Liver (tissue), 9 donors: ENCODE measurements around the gene C11orf68. TPM values are rescaled to one million over a fixed set of nuclear protein-coding genes. Genes with fewer than 3 reads are reported as not detected.

Source experiments
- DNase-seq: peaks from one replicate; pipeline ENCODE4 v3.0.0-alpha.2; 2017; ENCODE audit warnings: low spot score
- H3K27ac ChIP-seq, 2 donors: one replicate each; pipeline ENCODE4 v1.7.0; 2013; ENCODE audit warnings: inconsistent platforms in 2 of 2, low read length in 2 of 2, control low read depth in 1 of 2, low read depth in 1 of 2, mild to moderate bottlenecking in 1 of 2
- H3K27me3 ChIP-seq, 4 donors: one replicate each; pipeline versions ENCODE4 v1.6.1 to v1.7.0; 2013; ENCODE audit warnings: low read length in 3 of 4, inconsistent platforms in 1 of 4, mild to moderate bottlenecking in 1 of 4, moderate library complexity in 1 of 4; ENCODE audit not compliant: control insufficient read depth in 4 of 4, insufficient read depth in 4 of 4
- H3K36me3 ChIP-seq, 4 donors: one replicate each; pipeline versions ENCODE4 v1.6.1 to v1.7.0; 2013; ENCODE audit warnings: low read length in 3 of 4, mild to moderate bottlenecking in 3 of 4, low read depth in 1 of 4, moderate library complexity in 1 of 4; ENCODE audit not compliant: control insufficient read depth in 4 of 4, insufficient read depth in 3 of 4
- H3K4me1 ChIP-seq, 4 donors: one replicate each; pipeline versions ENCODE4 v1.6.1 to v1.7.0; 2013; ENCODE audit warnings: low read length in 3 of 4, mild to moderate bottlenecking in 3 of 4, moderate library complexity in 1 of 4; ENCODE audit not compliant: control insufficient read depth in 4 of 4, insufficient read depth in 4 of 4
- H3K4me3 ChIP-seq, 3 donors: one replicate each; pipeline versions ENCODE4 v1.6.1 to v1.7.0; 2013; ENCODE audit warnings: low read length in 3 of 3, control low read depth in 1 of 3, low read depth in 1 of 3, mild to moderate bottlenecking in 1 of 3
- H3K9ac ChIP-seq, 2 donors: one replicate each; pipeline ENCODE4 v1.7.0; 2013; ENCODE audit warnings: low read length in 2 of 2, mild to moderate bottlenecking in 2 of 2, moderate library complexity in 2 of 2, control low read depth in 1 of 2, low read depth in 1 of 2
- H3K9me3 ChIP-seq, 4 donors: one replicate each; pipeline versions ENCODE4 v1.6.1 to v1.7.0; 2013; ENCODE audit warnings: low read length in 3 of 4; ENCODE audit not compliant: control insufficient read depth in 4 of 4
- ATF3 ChIP-seq: IDR thresholded peaks from 2 replicates; pipeline ENCODE4 v1.6.1; 2016; ENCODE audit warnings: antibody characterized with exemption
- CTCF ChIP-seq: fragments of 150-350 bp; IDR thresholded peaks from 2 replicates; pipeline ENCODE4 v1.5.1; 2017; ENCODE audit warnings: improper control_type of control experiment, low read depth, low read length; ENCODE audit not compliant: missing input control
- EGR1 ChIP-seq, 2 donors: IDR thresholded peaks; 2 replicates each; pipeline ENCODE4 v1.6.1; 2016 to 2018; ENCODE audit warnings: antibody characterized with exemption in 2 of 2, low read depth in 2 of 2
- FOXA1 ChIP-seq: IDR thresholded peaks from 2 replicates; pipeline ENCODE4 v1.6.1; 2016; ENCODE audit warnings: antibody characterized with exemption
- FOXA2 ChIP-seq: IDR thresholded peaks from 2 replicates; pipeline ENCODE4 v1.6.1; 2016; ENCODE audit warnings: antibody characterized with exemption
- GABPA ChIP-seq, 2 donors: IDR thresholded peaks in 1 of 2; conservative IDR thresholded peaks in 1 of 2; 2 replicates each; pipeline ENCODE4 v1.6.1; 2016; ENCODE audit warnings: antibody characterized with exemption in 2 of 2, mild to moderate bottlenecking in 1 of 2, moderate library complexity in 1 of 2
- HNF4A ChIP-seq, 2 donors: conservative IDR thresholded peaks; 2 replicates each; pipeline ENCODE4 v1.6.1; 2016; ENCODE audit warnings: antibody characterized with exemption in 2 of 2, mild to moderate bottlenecking in 2 of 2
- HNF4G ChIP-seq: IDR thresholded peaks from 2 replicates; pipeline ENCODE4 v1.6.1; 2016; ENCODE audit warnings: antibody characterized with exemption
- JUND ChIP-seq, 2 donors: IDR thresholded peaks; 2 replicates each; pipeline ENCODE4 v1.6.1; 2016; ENCODE audit warnings: antibody characterized with exemption in 2 of 2
- MAX ChIP-seq: IDR thresholded peaks from 2 replicates; pipeline ENCODE4 v1.6.1; 2016; ENCODE audit warnings: antibody characterized with exemption
- NR2F2 ChIP-seq: IDR thresholded peaks from 2 replicates; pipeline ENCODE4 v1.6.1; 2016; ENCODE audit warnings: antibody characterized with exemption
- RAD21 ChIP-seq, 2 donors: IDR thresholded peaks; 2 replicates each; pipeline ENCODE4 v1.6.1; 2016; ENCODE audit warnings: antibody characterized with exemption in 2 of 2, mild to moderate bottlenecking in 2 of 2
- REST ChIP-seq: IDR thresholded peaks from 2 replicates; pipeline ENCODE4 v1.6.1; 2016; ENCODE audit warnings: antibody characterized with exemption, mild to moderate bottlenecking
- RXRA ChIP-seq, 2 donors: IDR thresholded peaks; 2 replicates each; pipeline ENCODE4 v1.6.1; 2017 to 2018; ENCODE audit warnings: antibody characterized with exemption in 2 of 2, mild to moderate bottlenecking in 1 of 2
- SP1 ChIP-seq: IDR thresholded peaks from 2 replicates; pipeline ENCODE4 v1.6.1; 2018; ENCODE audit warnings: antibody characterized with exemption, mild to moderate bottlenecking
- TAF1 ChIP-seq: conservative IDR thresholded peaks from 2 replicates; pipeline ENCODE4 v1.6.1; 2016; ENCODE audit warnings: antibody characterized with exemption, mild to moderate bottlenecking
- YY1 ChIP-seq: IDR thresholded peaks from 2 replicates; pipeline ENCODE4 v1.6.1; 2016; ENCODE audit warnings: antibody characterized with exemption, mild to moderate bottlenecking
- ZBTB33 ChIP-seq: IDR thresholded peaks from 2 replicates; pipeline ENCODE4 v1.6.1; 2016; ENCODE audit warnings: antibody characterized with exemption
- WGBS: extraction: QIAGEN DNeasy Blood & Tissue Kit; methylation state at CpG from one replicate; pipeline ENCODE4 v1.1.7; 2013; 5-methylcytosine and 5-hydroxymethylcytosine counted together
- polyA plus RNA-seq, 2 donors: library from polyadenylated mRNA; stranded (reverse) in 1 of 2; unstranded in 1 of 2; fragments of 200-250 nt in 1 of 2; fragments of >200 nt in 1 of 2; fragmentation: Nextera tagmentation in 1 of 2; extraction: Ambion mirVana in 1 of 2; gene quantifications; one replicate each; pipeline versions ENCODE4 v1.2.1 to v1.2.3, GENCODE V29; 2013 to 2015
- total RNA-seq, 2 donors: library from RNA; depleted of rRNA; stranded (reverse); fragments of >200 nt; gene quantifications; one replicate each; pipeline ENCODE4 v1.2.3, GENCODE V29; 2014
- donor health status: healthy.
- donor health status: healthy.
- donor health status: healthy.
- donor health status: healthy.
- donor health status: healthy.

Gene C11orf68
- total and polyA plus RNA-seq, 4 donors = 4.4 to 15.4 (median 11.2) TPM

- Histone ChIP-seq H3K27ac (no peak overlapping the region), H3K4me3 (no peak overlapping the region), H3K9ac (no peak overlapping the region), H3K27me3 (no peaks in the 10 kb centered on the region), H3K36me3 (no peaks in the 10 kb centered on the region), H3K9me3 (no peaks in the 10 kb centered on the region), H3K4me1 (peaks cover 3 to 9% (median 4%) of the 10 kb centered on the region in 4 donors)
- no peak for TF ChIP-seq ZBTB33
- no peak for TF ChIP-seq YY1
- no peak for TF ChIP-seq TAF1
- TF ChIP-seq ATF3 = no peak
- no peak for TF ChIP-seq CTCF
- no peak for TF ChIP-seq FOXA2
- TF ChIP-seq JUND (IDR thresholded peaks at IDR 0.05) = no peak
- TF ChIP-seq RXRA (IDR thresholded peaks at IDR 0.05) = no peak
- TF ChIP-seq NR2F2 = no peak
- TF ChIP-seq MAX = no peak
- no peak for TF ChIP-seq GABPA (IDR thresholded peaks at IDR 0.05 in 1 of 2, conservative IDR thresholded peaks at IDR 0.05 in 1 of 2)
- TF ChIP-seq RAD21 (IDR thresholded peaks at IDR 0.05) = no peak
- no peak for TF ChIP-seq EGR1 (IDR thresholded peaks at IDR 0.05; ENCODE audit: low read depth in 2 of 2)
- TF ChIP-seq SP1 = no peak
- TF ChIP-seq REST = no peak
- no peak for TF ChIP-seq FOXA1
- TF ChIP-seq HNF4A (conservative IDR thresholded peaks at IDR 0.05) = no peak
- TF ChIP-seq HNF4G = no peak
- no peak for DNase-seq
- 91% methylated on average over 12 of the region's 12 CpGs for WGBS
Measured at GRCh38 chr11:65947603-65948125, 28.8 kb upstream of the C11orf68 start.
